Ovary (tissue), 9 donors: ENCODE results near the gene OSGEP. TPM values are rescaled to one million over a fixed set of nuclear protein-coding genes. Genes with fewer than 3 reads are reported as not detected.

Source experiments
- DNase-seq, 5 donors: peaks; one replicate each; pipeline ENCODE4 v3.0.0-alpha.2; 2019 to 2020
- H3K27ac ChIP-seq, 2 donors: fragments of 200-600 bp; one replicate each; pipeline versions ENCODE4 v1.5.1 to v1.8.0; 2019 to 2022
- H3K27me3 ChIP-seq: fragments of 200-600 bp; one replicate; pipeline ENCODE4 v1.8.0; 2022
- H3K36me3 ChIP-seq: fragments of 200-600 bp; sonication (generic); one replicate; pipeline ENCODE4 v1.5.1; 2019
- H3K4me1 ChIP-seq: one replicate; pipeline ENCODE4 v1.8.1; 2013; ENCODE audit warnings: mild to moderate bottlenecking, moderate library complexity; ENCODE audit not compliant: insufficient read depth
- H3K4me3 ChIP-seq: fragments of 200-600 bp; sonication (generic); one replicate; pipeline ENCODE4 v1.5.1; 2017
- H3K9me3 ChIP-seq, 2 donors: fragments of 200-600 bp in 1 of 2; sonication (generic) in 1 of 2; one replicate each; pipeline versions ENCODE4 v1.5.1 to v1.8.1; 2013 to 2019; ENCODE audit warnings: mild to moderate bottlenecking in 1 of 2, moderate library complexity in 1 of 2
- CTCF ChIP-seq, 3 donors: fragments of 450-650 bp in 2 of 3; fragments of 200-600 bp in 1 of 3; IDR thresholded peaks; one replicate each; pipeline versions ENCODE4 v1.5.1 to v1.8.0; 2016 to 2022; ENCODE audit warnings: antibody characterized with exemption in 3 of 3, mild to moderate bottlenecking in 1 of 3
- EP300 ChIP-seq: sonication (generic); formaldehyde crosslinking; IDR thresholded peaks from one replicate; pipeline ENCODE4 v1.6.1; 2017; ENCODE audit warnings: antibody characterized with exemption
- POLR2A ChIP-seq: fragments of 450-650 bp; IDR thresholded peaks from one replicate; pipeline ENCODE4 v1.6.1; 2017; ENCODE audit warnings: antibody characterized with exemption, mild to moderate bottlenecking, moderate library complexity
- WGBS, 3 donors: extraction: QIAGEN DNeasy Blood & Tissue Kit in 1 of 3; methylation state at CpG; one replicate each; pipeline versions ENCODE4 v1.1.5 to v1.1.7; 2013 to 2017; 5-methylcytosine and 5-hydroxymethylcytosine counted together
- intact Hi-C, 4 donors: fragments of 100-400 bp; cut with DNase I; formaldehyde crosslinking; loops; one replicate each; pipeline versions ENCODE4 v1.11.0 to v1.15.1; 2022 to 2023
- polyA plus RNA-seq, 2 donors: library from polyadenylated mRNA; stranded (reverse); fragments of 200-250 nt in 1 of 2; fragments of 350-450 nt in 1 of 2; fragmentation: Illumina TruSeq in 1 of 2; extraction: RNeasy Lipid Tissue Mini Kit (QIAGEN cat#74804) in 1 of 2; gene quantifications; one replicate each; pipeline ENCODE4 v1.2.3, GENCODE V29; 2013 to 2014
- total RNA-seq, 7 donors: library from RNA; depleted of rRNA in 2 of 7; stranded (reverse); fragments of >200 nt in 2 of 7; fragmentation: NEBNext Ultra II Directional in 3 of 7; extraction: Animal tissue kit (Norgen Biotek cat#: 25700) in 3 of 7; gene quantifications; one replicate each; pipeline versions ENCODE4 v1.1.0 to v1.2.4, GENCODE V29; 2016 to 2023
- donor health status: DM: no; HTN: no; CAD: no; lungs with moderate emphysema.
- donor health status: DM: no; HTN: no; CAD: no.
- donor health status: Bipolar disorder and iron deficiency.
- donor health status: DM: yes; HTN: yes; CAD: no.
- donor health status: DM: no; HTN: no; CAD: no.
- donor health status: DM: yes; HTN: yes; CAD: no.

Gene OSGEP
- total and polyA plus RNA-seq, 9 donors, result 31.8 to 68.8 (median 38.1) TPM

GRCh38 chr14:20477211-20477876, 22.7 kb upstream of the OSGEP start:
- Histone ChIP-seq H3K4me3 (no peak overlapping the region), H3K9me3 (no peaks in the 10 kb centered on the region), H3K27ac (no peak overlapping the region), H3K36me3 (no peaks in the 10 kb centered on the region), H3K4me1 (no peaks in the 10 kb centered on the region), H3K27me3 (no peaks in the 10 kb centered on the region)
- DNase-seq, result no peak
- 14 to 54% (median 22%) methylated on average over 1 of the region's 1 CpG for WGBS, 3 donors
- intact Hi-C loops, result no loop called here
- no peak for TF ChIP-seq EP300
- TF ChIP-seq POLR2A, result no peak
- no peak for TF ChIP-seq CTCF (IDR thresholded peaks at IDR 0.05)

GRCh38 chr14:20476776-20477175, 22.2 kb upstream of the OSGEP start:
- WGBS, 3 donors, result 85 to 90% (median 85%) methylated on average over 5 of the region's 5 CpGs
- no peaks in the 10 kb centered on the region for H3K36me3 ChIP-seq
- DNase-seq, result no peak

GRCh38 chr14:20472536-20473169, 18.0 kb upstream of the OSGEP start:
- intact Hi-C loops, result no loop called here
- H3K4me1 ChIP-seq, result peaks cover 2% of the 10 kb centered on the region
- H3K27me3 ChIP-seq, result no peaks in the 10 kb centered on the region
- WGBS, 3 donors, result 77 to 92% (median 81%) methylated on average over 2 of the region's 2 CpGs
- H3K36me3 ChIP-seq, result no peaks in the 10 kb centered on the region
- no peaks in the 10 kb centered on the region for H3K9me3 ChIP-seq
- DNase-seq, result no peak
- H3K27ac ChIP-seq, result no peak overlapping the region
- no peak overlapping the region for H3K4me3 ChIP-seq
- TF ChIP-seq EP300 (no peak), POLR2A (no peak), CTCF (IDR thresholded peaks at IDR 0.05) (no peak)

More at GRCh38 chr14:20476776-20477175, 22.2 kb upstream of the OSGEP start:
- no peaks in the 10 kb centered on the region for H3K4me1 ChIP-seq
- TF ChIP-seq POLR2A (no peak), CTCF (IDR thresholded peaks at IDR 0.05) (no peak), EP300 (no peak)
- no peak overlapping the region for H3K4me3 ChIP-seq
- no peaks in the 10 kb centered on the region for H3K27me3 ChIP-seq
- H3K27ac ChIP-seq, result no peak overlapping the region
- intact Hi-C loops, result no loop called here
- no peaks in the 10 kb centered on the region for H3K9me3 ChIP-seq

GRCh38 chr14:20470603-20470901, 15.9 kb upstream of the OSGEP start:
- Histone ChIP-seq H3K9me3 (no peaks in the 10 kb centered on the region), H3K4me3 (no peak overlapping the region), H3K27me3 (no peaks in the 10 kb centered on the region), H3K36me3 (no peaks in the 10 kb centered on the region), H3K4me1 (peaks cover 2% of the 10 kb centered on the region), H3K27ac (no peak overlapping the region)
- no peak for DNase-seq
- WGBS, 3 donors, result 4 to 6% (median 5%) methylated on average over 2 of the region's 2 CpGs
- intact Hi-C loops, result no loop called here
- TF ChIP-seq CTCF (IDR thresholded peaks at IDR 0.05) (no peak), EP300 (no peak), POLR2A (no peak)
